BLaER1 (cell line): ENCODE data around the gene RARRES1.
A peak's percentile ranks its signal among the peaks of the same experiment; 100 is the strongest.

Experiments
- H3K27ac ChIP-seq: shearing (Covaris generic); formaldehyde crosslinking; 2 replicates; pipeline ENCODE4 v1.8.1; 2022
- H3K27me3 ChIP-seq: shearing (Covaris generic); formaldehyde crosslinking; 2 replicates; pipeline ENCODE4 v1.8.1; 2022
- H3K36me3 ChIP-seq: shearing (Covaris generic); formaldehyde crosslinking; 2 replicates; pipeline ENCODE4 v1.8.1; 2022
- H3K4me1 ChIP-seq: shearing (Covaris generic); formaldehyde crosslinking; 2 replicates; pipeline ENCODE4 v1.8.1; 2022
- H3K4me2 ChIP-seq: shearing (Covaris generic); formaldehyde crosslinking; 2 replicates; pipeline ENCODE4 v1.8.1; 2022
- H3K4me3 ChIP-seq: shearing (Covaris generic); formaldehyde crosslinking; 2 replicates; pipeline ENCODE4 v1.8.1; 2022
- H3K9ac ChIP-seq: shearing (Covaris generic); formaldehyde crosslinking; 2 replicates; pipeline ENCODE4 v1.8.1; 2022
- H3K9me3 ChIP-seq: shearing (Covaris generic); formaldehyde crosslinking; 2 replicates; pipeline ENCODE4 v1.8.1; 2022
- H4K20me1 ChIP-seq: shearing (Covaris generic); formaldehyde crosslinking; 2 replicates; pipeline ENCODE4 v1.8.1; 2022
- Cebpa-rat ChIP-seq: shearing (Covaris generic); IDR thresholded peaks from 2 replicates; pipeline ENCODE4 v1.8.1; 2022

Gene RARRES1

DNA sequence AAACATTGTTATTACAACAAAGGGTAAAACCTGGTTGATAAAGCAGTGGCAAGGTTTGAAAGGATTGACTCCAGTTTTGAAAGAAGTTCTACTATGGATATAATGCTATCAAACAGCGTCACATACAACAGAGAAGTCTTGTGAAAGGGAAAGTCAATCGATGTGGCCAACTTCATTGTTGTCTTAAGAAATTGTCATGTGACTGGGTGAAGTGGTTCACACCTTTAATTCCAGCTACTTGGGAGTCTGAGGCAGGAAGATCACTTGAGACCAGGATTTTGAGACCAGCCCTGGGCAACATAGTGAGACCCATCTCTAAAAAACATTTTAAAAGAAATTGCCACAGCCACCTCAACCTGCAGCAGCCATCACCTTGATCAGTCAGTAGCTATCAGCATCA, 53.6 kb downstream of the RARRES1 start:
- H4K20me1 ChIP-seq: no peaks in the 10 kb centered on the region; the same call in 1 of the 2 replicates
- TF ChIP-seq Cebpa-rat: no peak
- no peak overlapping the region for H3K4me3 ChIP-seq
- H3K4me1 ChIP-seq: no peaks in the 10 kb centered on the region
- H3K27ac ChIP-seq: no peak overlapping the region
- H3K9ac ChIP-seq: no peak overlapping the region
- H3K27me3 ChIP-seq: no peaks in the 10 kb centered on the region
- no peaks in the 10 kb centered on the region for H3K9me3 ChIP-seq
- H3K36me3 ChIP-seq: peaks cover 26% of the 10 kb centered on the region
- H3K4me2 ChIP-seq: no peak overlapping the region

DNA sequence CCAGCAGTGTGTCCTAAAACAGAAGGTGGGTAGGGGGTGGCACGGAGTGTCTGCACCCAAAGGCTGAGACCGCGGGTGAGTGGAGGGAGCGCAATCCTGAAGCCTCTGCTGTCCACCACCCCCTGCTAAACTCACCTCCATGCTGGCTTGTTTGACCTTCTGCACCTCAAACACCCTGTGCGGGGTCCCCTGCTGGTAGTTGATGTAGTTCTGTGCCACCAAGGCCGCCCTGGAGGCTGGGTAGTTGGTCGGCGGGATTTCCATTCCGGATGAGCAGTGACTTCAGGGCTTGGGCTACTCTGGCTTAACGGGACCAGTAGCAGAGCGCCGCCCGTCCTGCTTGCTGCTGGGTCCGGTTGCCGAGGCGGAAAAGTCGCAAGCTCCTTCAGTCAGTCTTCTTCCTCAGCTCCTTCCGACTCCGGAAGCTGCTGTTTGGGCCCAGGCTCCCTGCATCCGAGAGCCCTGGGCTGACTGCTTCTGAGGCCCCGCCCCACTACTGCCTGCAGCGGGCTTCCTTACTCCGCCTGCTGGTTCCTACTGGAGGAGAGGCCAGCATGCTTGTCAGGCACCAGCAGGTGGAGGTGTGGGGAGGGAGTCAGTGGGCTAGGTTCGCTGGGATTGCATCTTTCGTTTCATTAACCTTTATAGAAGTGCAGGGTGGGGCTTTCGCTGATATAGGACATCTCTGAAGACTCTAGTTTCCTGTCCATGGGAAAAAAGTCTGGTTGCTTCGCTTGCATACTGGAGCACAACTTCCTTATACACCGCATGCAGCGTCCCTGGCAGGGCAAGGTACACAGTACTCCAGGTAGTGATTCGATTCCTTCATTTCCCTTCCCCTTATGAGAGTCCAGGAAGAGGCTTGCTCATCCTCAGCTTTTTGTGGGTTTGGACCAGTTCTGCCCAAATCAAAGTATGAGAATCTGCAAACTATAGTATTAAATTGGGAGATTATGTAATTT, 59.8 kb downstream of the RARRES1 start, which contains the start of gene LXN:
LXN (minus strand) TSS at position 434 of the 962 bp plus-strand sequence; CDS start at position 264, 170 bp downstream.
- no peaks in the 10 kb centered on the region for H3K9me3 ChIP-seq
- H3K4me2 ChIP-seq: peak within 1 kb of the TSS; percentile 87
- H3K4me3 ChIP-seq: peak within 1 kb of the TSS; percentile 75
- TF ChIP-seq Cebpa-rat: no peak
- H3K27ac ChIP-seq: peak within 1 kb of the TSS; percentile 75
- H4K20me1 ChIP-seq: no peaks in the 10 kb centered on the region
- peak within 1 kb of the TSS; percentile 82 for H3K9ac ChIP-seq
- H3K27me3 ChIP-seq: no peaks in the 10 kb centered on the region
- peaks cover 36% of the 10 kb centered on the region for H3K36me3 ChIP-seq
- H3K4me1 ChIP-seq: peaks cover 16% of the 10 kb centered on the region

DNA sequence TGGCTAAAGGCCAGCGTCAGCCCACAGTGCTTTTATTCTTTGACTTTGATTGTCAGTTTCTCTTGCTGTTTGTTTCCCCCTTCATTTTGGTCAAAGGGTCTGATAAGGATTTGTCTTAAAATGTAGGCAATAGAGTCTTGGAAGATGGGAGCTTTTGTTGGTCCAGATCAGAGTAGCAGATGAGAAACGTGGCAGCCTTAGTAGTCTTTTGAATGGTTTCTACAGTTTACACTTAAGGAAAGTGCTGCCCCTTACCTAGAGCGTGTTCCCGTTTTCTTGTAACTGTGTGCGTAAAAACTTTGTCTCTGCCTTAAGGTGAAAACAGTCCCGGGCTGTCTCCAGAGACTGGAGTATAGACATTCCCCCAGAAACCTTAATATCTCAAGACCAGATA, 60.4 kb downstream of the RARRES1 start:
- H3K27me3 ChIP-seq: no peaks in the 10 kb centered on the region
- peak overlapping the region; percentile 87 for H3K4me2 ChIP-seq
- no peak for TF ChIP-seq Cebpa-rat
- H3K4me3 ChIP-seq: peak overlapping the region; percentile 75
- H3K36me3 ChIP-seq: peaks cover 36% of the 10 kb centered on the region
- H3K4me1 ChIP-seq: peaks cover 16% of the 10 kb centered on the region
- H3K27ac ChIP-seq: peak overlapping the region; percentile 75
- no peaks in the 10 kb centered on the region for H4K20me1 ChIP-seq
- H3K9me3 ChIP-seq: no peaks in the 10 kb centered on the region
- peak overlapping the region; percentile 82 for H3K9ac ChIP-seq

GRCh38 chr3:158668506-158668905, 63.8 kb downstream of the RARRES1 start:
- no peak overlapping the region for H3K9ac ChIP-seq
- H3K36me3 ChIP-seq: peaks cover 66% of the 10 kb centered on the region
- peaks cover 16% of the 10 kb centered on the region for H3K4me1 ChIP-seq
- H3K9me3 ChIP-seq: no peaks in the 10 kb centered on the region
- H3K27me3 ChIP-seq: no peaks in the 10 kb centered on the region
- TF ChIP-seq Cebpa-rat: no peak
- H3K4me2 ChIP-seq: no peak overlapping the region
- H3K27ac ChIP-seq: no peak overlapping the region
- no peak overlapping the region for H3K4me3 ChIP-seq
- H4K20me1 ChIP-seq: no peaks in the 10 kb centered on the region

DNA sequence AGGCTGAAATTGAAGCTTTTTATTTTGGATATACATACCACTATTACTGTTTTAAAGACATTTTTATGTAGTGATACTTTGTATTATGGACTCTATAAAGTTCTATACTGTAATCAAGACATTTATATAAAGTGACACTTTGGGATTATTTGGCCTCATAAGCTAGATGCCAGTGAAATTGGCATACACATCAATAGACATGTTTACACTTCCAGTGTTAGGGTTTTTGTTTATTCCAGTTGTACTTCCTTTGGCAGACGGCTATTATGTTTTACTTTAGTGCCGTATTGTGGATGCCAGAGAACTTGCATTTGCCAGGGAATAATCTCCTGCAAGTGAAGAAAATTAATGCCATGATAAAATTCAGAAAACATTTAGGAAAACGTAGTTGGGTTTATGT, 65.8 kb downstream of the RARRES1 start:
- Histone ChIP-seq H3K27me3 (no peaks in the 10 kb centered on the region), H3K27ac (no peak overlapping the region), H3K9me3 (no peaks in the 10 kb centered on the region), H3K4me2 (no peak overlapping the region), H3K4me3 (no peak overlapping the region), H3K36me3 (peaks cover 82% of the 10 kb centered on the region), H4K20me1 (no peaks in the 10 kb centered on the region), H3K9ac (no peak overlapping the region), H3K4me1 (peaks cover 11% of the 10 kb centered on the region)
- TF ChIP-seq Cebpa-rat: no peak

DNA sequence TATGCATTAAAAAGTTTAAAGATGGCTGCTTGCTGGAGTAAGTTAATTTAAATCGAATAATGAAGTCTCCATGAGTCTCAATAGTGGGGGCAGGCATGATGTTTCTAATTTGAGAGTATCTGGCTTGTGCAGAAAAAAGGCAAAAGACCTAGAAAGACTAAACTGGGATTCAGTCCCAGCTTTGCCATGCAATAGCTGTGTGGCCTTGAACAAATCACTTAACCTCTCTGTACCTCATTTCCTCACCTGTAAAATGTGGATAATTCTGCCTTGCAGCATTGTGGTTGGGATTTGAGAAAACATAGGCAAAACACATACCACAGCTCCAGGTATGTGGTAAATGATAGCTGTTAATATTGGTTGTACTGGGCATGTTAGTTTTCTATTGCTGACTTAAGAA, 68.4 kb downstream of the RARRES1 start:
- Histone ChIP-seq H3K4me2 (no peak overlapping the region), H3K4me3 (no peak overlapping the region), H4K20me1 (no peaks in the 10 kb centered on the region), H3K27me3 (no peaks in the 10 kb centered on the region), H3K27ac (no peak overlapping the region), H3K9ac (no peak overlapping the region), H3K4me1 (no peaks in the 10 kb centered on the region), H3K36me3 (peaks cover 89% of the 10 kb centered on the region), H3K9me3 (no peaks in the 10 kb centered on the region)
- TF ChIP-seq Cebpa-rat: no peak

- Histone ChIP-seq H3K27me3 (no peaks in the 10 kb centered on the region), H3K9ac (no peak overlapping the region), H3K4me2 (no peak overlapping the region), H3K36me3 (peaks cover 87% of the 10 kb centered on the region), H4K20me1 (no peaks in the 10 kb centered on the region), H3K9me3 (no peaks in the 10 kb centered on the region), H3K27ac (no peak overlapping the region), H3K4me1 (no peaks in the 10 kb centered on the region), H3K4me3 (no peak overlapping the region)
- no peak for TF ChIP-seq Cebpa-rat
Measured at GRCh38 chr3:158663246-158663645, 69.0 kb downstream of the RARRES1 start.

- Histone ChIP-seq H3K4me1 (no peaks in the 10 kb centered on the region), H3K36me3 (peaks cover 84% of the 10 kb centered on the region), H3K27ac (no peak overlapping the region), H3K4me2 (no peak overlapping the region), H4K20me1 (no peaks in the 10 kb centered on the region), H3K9ac (no peak overlapping the region), H3K27me3 (no peaks in the 10 kb centered on the region), H3K4me3 (no peak overlapping the region), H3K9me3 (no peaks in the 10 kb centered on the region)
- no peak for TF ChIP-seq Cebpa-rat
Measured at GRCh38 chr3:158660711-158661110, 71.5 kb downstream of the RARRES1 start.

DNA sequence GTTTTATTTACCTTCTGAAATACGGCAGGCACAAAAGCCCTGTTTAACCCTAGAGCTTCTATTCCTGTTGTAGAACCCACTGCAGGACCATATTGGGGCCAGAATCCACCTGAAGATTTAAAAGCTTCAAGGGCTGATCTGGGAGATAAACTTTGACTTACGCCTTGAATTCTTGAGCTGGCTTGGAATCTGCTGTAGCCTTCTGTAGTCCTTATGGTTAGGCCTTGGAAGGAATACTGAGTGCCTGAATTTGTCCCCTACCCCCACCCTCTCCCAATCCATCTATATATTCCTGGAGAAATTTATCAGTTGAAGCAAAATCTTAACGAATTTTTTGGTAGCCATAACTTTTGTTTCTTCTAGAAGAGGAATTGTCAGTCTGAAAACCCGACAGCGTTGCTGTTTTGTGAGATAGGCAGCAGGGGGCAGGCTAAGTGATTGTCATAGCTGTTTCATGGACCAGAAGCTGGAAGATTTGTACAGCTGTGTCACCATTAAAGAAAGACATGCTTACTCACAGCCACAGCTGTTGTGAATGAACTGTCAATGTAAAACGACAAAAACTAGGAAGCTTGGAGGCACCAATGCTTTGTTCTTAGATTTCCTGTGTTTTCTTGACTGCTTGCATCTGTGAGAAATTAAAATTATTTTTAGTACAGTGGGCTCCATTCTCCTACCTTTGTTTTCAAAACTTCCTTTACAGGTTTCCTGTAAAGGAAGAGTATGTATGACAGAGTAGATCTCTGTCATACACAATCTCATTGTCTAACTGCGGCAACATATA, 72.6 kb downstream of the RARRES1 start:
- Histone ChIP-seq H3K9me3 (no peaks in the 10 kb centered on the region), H3K27ac (no peak overlapping the region), H3K9ac (no peak overlapping the region), H3K36me3 (peaks cover 83% of the 10 kb centered on the region), H3K27me3 (no peaks in the 10 kb centered on the region), H3K4me3 (no peak overlapping the region), H3K4me2 (no peak overlapping the region), H3K4me1 (no peaks in the 10 kb centered on the region), H4K20me1 (no peaks in the 10 kb centered on the region)
- no peak for TF ChIP-seq Cebpa-rat

DNA sequence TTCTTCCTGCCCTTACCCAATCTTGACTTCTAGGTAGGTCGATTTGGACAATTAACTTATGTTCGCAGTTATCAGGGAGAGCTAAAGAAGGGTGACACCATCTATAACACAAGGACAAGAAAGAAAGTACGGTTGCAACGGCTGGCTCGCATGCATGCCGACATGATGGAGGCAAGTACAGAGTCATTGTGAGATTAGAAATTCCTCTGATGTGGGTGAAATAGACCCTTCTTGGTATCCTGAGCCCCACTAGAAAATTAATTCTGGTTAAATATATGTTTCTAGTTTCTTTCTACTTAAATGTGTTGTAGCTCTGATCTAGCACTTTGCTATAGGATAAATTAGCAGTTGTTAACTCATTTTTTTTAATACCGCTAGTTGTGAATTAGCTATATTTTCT, 73.4 kb downstream of the RARRES1 start:
- Histone ChIP-seq H3K27ac (no peak overlapping the region), H3K36me3 (peaks cover 83% of the 10 kb centered on the region), H3K4me2 (no peak overlapping the region), H3K4me1 (no peaks in the 10 kb centered on the region), H3K4me3 (no peak overlapping the region), H4K20me1 (no peaks in the 10 kb centered on the region), H3K27me3 (no peaks in the 10 kb centered on the region), H3K9ac (no peak overlapping the region), H3K9me3 (no peaks in the 10 kb centered on the region)
- no peak for TF ChIP-seq Cebpa-rat
